HepG2 (cell line): ENCODE measurements around the gene ASB16. TPM values are rescaled to one million over a fixed set of nuclear protein-coding genes. Genes with fewer than 3 reads are reported as not detected.

Source experiments
- HNRNPH1 ChIP-seq: fragments of 200-400 bp; formaldehyde crosslinking; optimal IDR thresholded peaks from 2 replicates; pipeline ENCODE3; 2017; ENCODE audit warnings: mild to moderate bottlenecking, low read depth, low read length
- HNRNPK ChIP-seq: fragments of 200-400 bp; formaldehyde crosslinking; IDR thresholded peaks from 2 replicates; pipeline ENCODE4 v1.6.1; 2018; ENCODE audit warnings: low read length, low read depth, moderate library complexity, mild to moderate bottlenecking; ENCODE audit not compliant: poor library complexity, severe bottlenecking
- NR2C2 ChIP-seq: sonication (generic); formaldehyde crosslinking; IDR thresholded peaks from 2 replicates; pipeline ENCODE4 v1.4.0; 2020; ENCODE audit warnings: missing genetic modification reagents, mild to moderate bottlenecking, moderate library complexity, borderline replicate concordance
- PAXIP1 ChIP-seq: sonication (generic); formaldehyde crosslinking; conservative IDR thresholded peaks from 2 replicates; pipeline ENCODE4 v1.4.0; 2020; ENCODE audit warnings: mild to moderate bottlenecking, missing genetic modification reagents, moderate library complexity
- THAP11 ChIP-seq: IDR thresholded peaks from 2 replicates; pipeline ENCODE4 v1.6.1; 2016; ENCODE audit warnings: missing biosample characterization, missing genetic modification reagents
- ZNF263 ChIP-seq: sonication (generic); formaldehyde crosslinking; IDR thresholded peaks from 2 replicates; pipeline ENCODE4 v1.4.0; 2020; ENCODE audit warnings: missing genetic modification reagents
- ZNF567 ChIP-seq: sonication (generic); formaldehyde crosslinking; IDR thresholded peaks from 2 replicates; pipeline ENCODE4 v1.8.1; 2023; ENCODE audit warnings: mild to moderate bottlenecking, missing genetic modification reagents, borderline replicate concordance
- ZNF639 ChIP-seq: conservative IDR thresholded peaks from 2 replicates; pipeline ENCODE4 v1.6.1; 2018; ENCODE audit warnings: missing genetic modification reagents
- polyA plus RNA-seq, 8 experiments: library from polyadenylated mRNA; depleted of rRNA in 3 of 8; stranded (reverse) in 7 of 8; unstranded in 1 of 8; fragments of >200 nt; fragmentation: Illumina TruSeq in 4 of 8; extraction: Trizol in 4 of 8; gene quantifications; 2 replicates each; pipeline versions ENCODE4 v1.2.1 to v1.2.3, GENCODE V29; 2011 to 2016; ENCODE audit warnings: low read depth in 4 of 8, missing spikeins in 1 of 8, mixed read lengths in 1 of 8; ENCODE audit not compliant: insufficient read depth in 1 of 8
- total RNA-seq, 5 experiments: library from RNA; depleted of rRNA; stranded (reverse); fragments of >200 nt; fragmentation: Illumina TruSeq; extraction: Trizol; gene quantifications; 2 replicates each; pipeline ENCODE4 v1.2.3, GENCODE V29; 2016; ENCODE audit warnings: low read depth in 1 of 5
- TF ChIP-seq, protein P1 (sequence below): sonication (generic); formaldehyde crosslinking; IDR thresholded peaks from 2 replicates; pipeline ENCODE4 v1.5.1; 2020; ENCODE audit warnings: missing genetic modification reagents, mild to moderate bottlenecking, borderline replicate concordance
- TF ChIP-seq, protein P2 (sequence below): sonication (generic); formaldehyde crosslinking; IDR thresholded peaks from 2 replicates; pipeline ENCODE4 v1.5.0; 2020; ENCODE audit warnings: mild to moderate bottlenecking, missing genetic modification reagents
- TF ChIP-seq, protein P3 (sequence below): sonication (generic); formaldehyde crosslinking; IDR thresholded peaks from 2 replicates; pipeline ENCODE4 v1.4.0; 2020; ENCODE audit warnings: missing genetic modification reagents
- TF ChIP-seq, protein P4 (sequence below): sonication (generic); formaldehyde crosslinking; IDR thresholded peaks from 2 replicates; pipeline ENCODE4 v1.8.1; 2022; ENCODE audit warnings: low read depth, mild to moderate bottlenecking, missing genetic modification reagents

Gene ASB16
- total and polyA plus RNA-seq, 2 of the 13 experiments (the other 11 are each of a cell fraction or from before 2014, with no cell fraction given), result 0.07 TPM; not detected in 1

GRCh38 chr17:44170499-44171201, at the start of gene ASB16 (continued):
- TF ChIP-seq, protein P1, sequence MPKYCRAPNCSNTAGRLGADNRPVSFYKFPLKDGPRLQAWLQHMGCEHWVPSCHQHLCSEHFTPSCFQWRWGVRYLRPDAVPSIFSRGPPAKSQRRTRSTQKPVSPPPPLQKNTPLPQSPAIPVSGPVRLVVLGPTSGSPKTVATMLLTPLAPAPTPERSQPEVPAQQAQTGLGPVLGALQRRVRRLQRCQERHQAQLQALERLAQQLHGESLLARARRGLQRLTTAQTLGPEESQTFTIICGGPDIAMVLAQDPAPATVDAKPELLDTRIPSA (CRISPR knock-in tag), result no peak
- TF ChIP-seq ZNF263 (CRISPR knock-in tag) (no peak; the same call in 1 of the 2 replicates), HNRNPK (no peak), PAXIP1 (peak; percentile 53), THAP11 (CRISPR knock-in tag) (no peak), NR2C2 (CRISPR knock-in tag) (0 out of 2 replicates have a peak, but pooled peaks have one; percentile 25), HNRNPH1 (no peak), ZNF567 (CRISPR knock-in tag) (peak; percentile 54; the same call in 1 of the 2 replicates), ZNF639 (CRISPR knock-in tag) (no peak)
- TF ChIP-seq, protein P2, sequence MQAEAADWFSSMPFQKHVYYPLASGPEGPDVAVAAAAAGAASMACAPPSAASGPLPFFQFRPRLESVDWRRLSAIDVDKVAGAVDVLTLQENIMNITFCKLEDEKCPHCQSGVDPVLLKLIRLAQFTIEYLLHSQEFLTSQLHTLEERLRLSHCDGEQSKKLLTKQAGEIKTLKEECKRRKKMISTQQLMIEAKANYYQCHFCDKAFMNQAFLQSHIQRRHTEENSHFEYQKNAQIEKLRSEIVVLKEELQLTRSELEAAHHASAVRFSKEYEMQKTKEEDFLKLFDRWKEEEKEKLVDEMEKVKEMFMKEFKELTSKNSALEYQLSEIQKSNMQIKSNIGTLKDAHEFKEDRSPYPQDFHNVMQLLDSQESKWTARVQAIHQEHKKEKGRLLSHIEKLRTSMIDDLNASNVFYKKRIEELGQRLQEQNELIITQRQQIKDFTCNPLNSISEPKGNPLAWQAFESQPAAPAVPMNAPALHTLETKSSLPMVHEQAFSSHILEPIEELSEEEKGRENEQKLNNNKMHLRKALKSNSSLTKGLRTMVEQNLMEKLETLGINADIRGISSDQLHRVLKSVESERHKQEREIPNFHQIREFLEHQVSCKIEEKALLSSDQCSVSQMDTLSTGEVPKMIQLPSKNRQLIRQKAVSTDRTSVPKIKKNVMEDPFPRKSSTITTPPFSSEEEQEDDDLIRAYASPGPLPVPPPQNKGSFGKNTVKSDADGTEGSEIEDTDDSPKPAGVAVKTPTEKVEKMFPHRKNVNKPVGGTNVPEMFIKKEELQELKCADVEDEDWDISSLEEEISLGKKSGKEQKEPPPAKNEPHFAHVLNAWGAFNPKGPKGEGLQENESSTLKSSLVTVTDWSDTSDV (CRISPR knock-in tag), result peak; percentile 42; the same call in 1 of the 2 replicates
- TF ChIP-seq, protein P3, sequence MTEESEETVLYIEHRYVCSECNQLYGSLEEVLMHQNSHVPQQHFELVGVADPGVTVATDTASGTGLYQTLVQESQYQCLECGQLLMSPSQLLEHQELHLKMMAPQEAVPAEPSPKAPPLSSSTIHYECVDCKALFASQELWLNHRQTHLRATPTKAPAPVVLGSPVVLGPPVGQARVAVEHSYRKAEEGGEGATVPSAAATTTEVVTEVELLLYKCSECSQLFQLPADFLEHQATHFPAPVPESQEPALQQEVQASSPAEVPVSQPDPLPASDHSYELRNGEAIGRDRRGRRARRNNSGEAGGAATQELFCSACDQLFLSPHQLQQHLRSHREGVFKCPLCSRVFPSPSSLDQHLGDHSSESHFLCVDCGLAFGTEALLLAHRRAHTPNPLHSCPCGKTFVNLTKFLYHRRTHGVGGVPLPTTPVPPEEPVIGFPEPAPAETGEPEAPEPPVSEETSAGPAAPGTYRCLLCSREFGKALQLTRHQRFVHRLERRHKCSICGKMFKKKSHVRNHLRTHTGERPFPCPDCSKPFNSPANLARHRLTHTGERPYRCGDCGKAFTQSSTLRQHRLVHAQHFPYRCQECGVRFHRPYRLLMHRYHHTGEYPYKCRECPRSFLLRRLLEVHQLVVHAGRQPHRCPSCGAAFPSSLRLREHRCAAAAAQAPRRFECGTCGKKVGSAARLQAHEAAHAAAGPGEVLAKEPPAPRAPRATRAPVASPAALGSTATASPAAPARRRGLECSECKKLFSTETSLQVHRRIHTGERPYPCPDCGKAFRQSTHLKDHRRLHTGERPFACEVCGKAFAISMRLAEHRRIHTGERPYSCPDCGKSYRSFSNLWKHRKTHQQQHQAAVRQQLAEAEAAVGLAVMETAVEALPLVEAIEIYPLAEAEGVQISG (CRISPR knock-in tag), result peak; percentile 20; the same call in 1 of the 2 replicates
- TF ChIP-seq, protein P4, sequence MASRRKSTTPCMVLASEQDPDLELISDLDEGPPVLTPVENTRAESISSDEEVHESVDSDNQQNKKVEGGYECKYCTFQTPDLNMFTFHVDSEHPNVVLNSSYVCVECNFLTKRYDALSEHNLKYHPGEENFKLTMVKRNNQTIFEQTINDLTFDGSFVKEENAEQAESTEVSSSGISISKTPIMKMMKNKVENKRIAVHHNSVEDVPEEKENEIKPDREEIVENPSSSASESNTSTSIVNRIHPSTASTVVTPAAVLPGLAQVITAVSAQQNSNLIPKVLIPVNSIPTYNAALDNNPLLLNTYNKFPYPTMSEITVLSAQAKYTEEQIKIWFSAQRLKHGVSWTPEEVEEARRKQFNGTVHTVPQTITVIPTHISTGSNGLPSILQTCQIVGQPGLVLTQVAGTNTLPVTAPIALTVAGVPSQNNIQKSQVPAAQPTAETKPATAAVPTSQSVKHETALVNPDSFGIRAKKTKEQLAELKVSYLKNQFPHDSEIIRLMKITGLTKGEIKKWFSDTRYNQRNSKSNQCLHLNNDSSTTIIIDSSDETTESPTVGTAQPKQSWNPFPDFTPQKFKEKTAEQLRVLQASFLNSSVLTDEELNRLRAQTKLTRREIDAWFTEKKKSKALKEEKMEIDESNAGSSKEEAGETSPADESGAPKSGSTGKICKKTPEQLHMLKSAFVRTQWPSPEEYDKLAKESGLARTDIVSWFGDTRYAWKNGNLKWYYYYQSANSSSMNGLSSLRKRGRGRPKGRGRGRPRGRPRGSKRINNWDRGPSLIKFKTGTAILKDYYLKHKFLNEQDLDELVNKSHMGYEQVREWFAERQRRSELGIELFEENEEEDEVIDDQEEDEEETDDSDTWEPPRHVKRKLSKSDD (CRISPR knock-in tag), result no peak
